ENCODE results near the gene FADS2.

FADS2 gene

GRCh38 chr11:61883947-61884346 lies 55.8 kb downstream of the FADS2 start:
- DNase-seq (ENCODE audit: low read depth) = no peak
- no peak overlapping the region for H3K4me3 ChIP-seq (ENCODE audit: low read depth, low read length)
- in situ Hi-C loops (cut with HindIII; ENCODE audit: low sequenced_read_pairs) = no loop called here
- no peak for TF ChIP-seq CTCF (IDR thresholded peaks at IDR 0.05; ENCODE audit: low read depth, low read length, missing control alignments)

- in situ Hi-C loops (cut with HindIII; ENCODE audit: low sequenced_read_pairs) = no loop called here
- no peak for DNase-seq (ENCODE audit: low read depth)
- no peak overlapping the region for H3K4me3 ChIP-seq (ENCODE audit: low read depth, low read length)
- no peak for TF ChIP-seq CTCF (IDR thresholded peaks at IDR 0.05; ENCODE audit: low read depth, low read length, missing control alignments)
These were observed 57.2 kb downstream of the FADS2 start for GRCh38 chr11:61885166-61885778.

GRCh38 chr11:61885784-61886580 lies 57.9 kb downstream of the FADS2 start:
- no peak for DNase-seq (ENCODE audit: low read depth)
- in situ Hi-C loops (cut with HindIII; ENCODE audit: low sequenced_read_pairs) = no loop called here
- no peak overlapping the region for H3K4me3 ChIP-seq (ENCODE audit: low read depth, low read length)
- no peak for TF ChIP-seq CTCF (IDR thresholded peaks at IDR 0.05; ENCODE audit: low read depth, low read length, missing control alignments)

- H3K4me3 ChIP-seq (ENCODE audit: low read depth, low read length) = no peak overlapping the region
- no peak for DNase-seq (ENCODE audit: low read depth)
- in situ Hi-C loops (cut with HindIII; ENCODE audit: low sequenced_read_pairs) = no loop called here
- no peak for TF ChIP-seq CTCF (IDR thresholded peaks at IDR 0.05; ENCODE audit: low read depth, low read length, missing control alignments)
These were observed 58.5 kb downstream of the FADS2 start for GRCh38 chr11:61886643-61887042.

- H3K4me3 ChIP-seq (ENCODE audit: low read depth, low read length) = no peak overlapping the region
These were observed 59.9 kb downstream of the FADS2 start for GRCh38 chr11:61887839-61888494.

More at GRCh38 chr11:61887839-61888494, 59.9 kb downstream of the FADS2 start:
- TF ChIP-seq CTCF (IDR thresholded peaks at IDR 0.05; ENCODE audit: low read depth, low read length, missing control alignments) = no peak
- DNase-seq (ENCODE audit: low read depth) = peak; percentile 77
- in situ Hi-C loops (cut with HindIII; ENCODE audit: low sequenced_read_pairs) = no loop called here
